Upper lobe of right lung (tissue), 1 donor: Measurements from ENCODE around the gene CLPTM1L. TPM values are rescaled to one million over a fixed set of nuclear protein-coding genes. Genes with fewer than 3 reads are reported as not detected.

Source experiments
- ATAC-seq: fragments of 200-7000 bp; cut with Tn5 transposase; one replicate; pipeline ENCODE4 v1.9.1; 2020; ENCODE audit warnings: mild to moderate bottlenecking, moderate library complexity
- DNase-seq: peaks from one replicate; pipeline ENCODE4 v3.0.0-alpha.2; 2020
- H3K27ac ChIP-seq: fragments of 200-600 bp; one replicate; pipeline ENCODE4 v1.8.0; 2022
- H3K27me3 ChIP-seq: fragments of 200-600 bp; one replicate; pipeline ENCODE4 v1.8.0; 2022; ENCODE audit warnings: mild to moderate bottlenecking
- H3K36me3 ChIP-seq: fragments of 200-600 bp; one replicate; pipeline ENCODE4 v1.8.0; 2022
- H3K4me1 ChIP-seq: fragments of 200-600 bp; one replicate; pipeline ENCODE4 v1.8.0; 2022
- H3K4me3 ChIP-seq: fragments of 200-600 bp; one replicate; pipeline ENCODE4 v1.8.0; 2022; ENCODE audit warnings: mild to moderate bottlenecking
- H3K9me3 ChIP-seq: fragments of 200-600 bp; one replicate; pipeline ENCODE4 v1.8.0; 2022
- intact Hi-C: fragments of 100-400 bp; cut with DNase I; formaldehyde crosslinking; loops from one replicate; pipeline ENCODE4 v1.11.0; 2022
- total RNA-seq: library from RNA; stranded (reverse); fragmentation: NEBNext Ultra II Directional; extraction: Animal tissue kit (Norgen Biotek cat#: 25700); gene quantifications from one replicate; pipeline ENCODE4 v1.2.1, GENCODE V29; 2021
- TF ChIP-seq, protein P1 (sequence below): fragments of 200-600 bp; IDR thresholded peaks from one replicate; pipeline ENCODE4 v1.8.0; 2022; ENCODE audit warnings: antibody characterized with exemption
- donor health status: DM: no; HTN: yes; CAD: no; lungs with severe emphysema.

The CLPTM1L gene
- total RNA-seq, 1 donor from 2014 or later: 153 TPM

DNA sequence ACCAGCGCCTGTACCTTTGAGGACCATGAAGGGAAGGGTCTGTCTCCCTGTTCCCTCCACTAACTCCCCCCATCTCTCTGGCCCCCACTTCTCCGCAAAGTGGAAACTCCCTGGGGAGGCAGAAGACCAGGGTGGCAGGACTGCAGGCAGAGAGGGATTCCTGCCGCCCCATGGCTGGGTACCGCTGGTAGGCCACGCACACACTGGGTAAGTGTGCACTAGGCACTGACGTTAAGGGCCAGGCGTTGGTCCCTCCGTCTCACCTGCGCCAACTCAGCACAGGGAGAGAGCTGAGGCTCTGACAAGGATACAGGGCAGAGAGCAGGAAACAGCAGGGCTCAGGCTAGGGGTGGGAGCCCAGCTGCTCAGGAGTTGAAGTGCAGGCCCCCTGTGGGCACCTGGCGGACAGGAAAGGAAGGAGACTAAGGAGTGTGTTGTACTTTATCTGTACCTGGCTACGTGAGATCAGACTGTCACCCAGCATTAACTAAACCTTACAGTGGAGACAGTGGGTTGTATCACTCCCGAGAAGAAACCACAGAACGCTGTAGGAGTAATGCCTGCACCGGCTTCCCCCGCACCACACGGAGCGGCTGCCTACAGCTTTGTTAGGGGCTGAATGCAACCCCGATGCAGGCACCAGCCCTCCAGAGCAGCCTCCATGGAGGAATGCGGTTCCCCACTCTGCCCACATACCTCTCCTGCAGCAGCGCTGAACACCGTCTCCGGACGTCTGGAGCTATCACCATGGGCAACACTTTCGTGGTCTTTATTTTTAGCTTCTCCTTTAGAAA is 34.2 kb upstream of the CLPTM1L start:
- no peaks in the 10 kb centered on the region for H3K4me1 ChIP-seq
- no peak for ATAC-seq

DNA sequence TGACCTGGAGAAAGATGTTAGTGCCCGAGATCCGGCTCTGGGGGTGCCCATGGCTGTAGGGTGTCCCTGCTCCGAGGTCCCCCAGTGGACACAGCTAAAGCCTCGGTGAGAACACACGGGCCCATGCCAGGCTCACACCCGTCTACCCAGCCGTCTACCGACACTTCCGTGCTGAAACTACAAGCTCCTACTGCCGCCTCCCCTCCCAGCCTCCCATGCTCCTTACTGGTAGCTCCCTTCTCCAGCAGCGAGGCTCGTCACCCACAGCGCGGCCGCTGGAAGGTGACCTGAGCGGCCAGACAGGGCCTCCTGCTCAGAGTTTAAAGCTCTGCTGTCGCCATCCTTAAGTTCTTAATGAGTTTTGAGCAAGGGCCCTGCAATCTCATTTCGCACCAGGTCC is 33.2 kb upstream of the CLPTM1L start:
- intact Hi-C loops: no loop called here
- ATAC-seq (no peak), DNase-seq (no peak)
- H3K27ac ChIP-seq: no peak overlapping the region
- TF ChIP-seq, protein P1, sequence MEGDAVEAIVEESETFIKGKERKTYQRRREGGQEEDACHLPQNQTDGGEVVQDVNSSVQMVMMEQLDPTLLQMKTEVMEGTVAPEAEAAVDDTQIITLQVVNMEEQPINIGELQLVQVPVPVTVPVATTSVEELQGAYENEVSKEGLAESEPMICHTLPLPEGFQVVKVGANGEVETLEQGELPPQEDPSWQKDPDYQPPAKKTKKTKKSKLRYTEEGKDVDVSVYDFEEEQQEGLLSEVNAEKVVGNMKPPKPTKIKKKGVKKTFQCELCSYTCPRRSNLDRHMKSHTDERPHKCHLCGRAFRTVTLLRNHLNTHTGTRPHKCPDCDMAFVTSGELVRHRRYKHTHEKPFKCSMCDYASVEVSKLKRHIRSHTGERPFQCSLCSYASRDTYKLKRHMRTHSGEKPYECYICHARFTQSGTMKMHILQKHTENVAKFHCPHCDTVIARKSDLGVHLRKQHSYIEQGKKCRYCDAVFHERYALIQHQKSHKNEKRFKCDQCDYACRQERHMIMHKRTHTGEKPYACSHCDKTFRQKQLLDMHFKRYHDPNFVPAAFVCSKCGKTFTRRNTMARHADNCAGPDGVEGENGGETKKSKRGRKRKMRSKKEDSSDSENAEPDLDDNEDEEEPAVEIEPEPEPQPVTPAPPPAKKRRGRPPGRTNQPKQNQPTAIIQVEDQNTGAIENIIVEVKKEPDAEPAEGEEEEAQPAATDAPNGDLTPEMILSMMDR: no peak
- no peak overlapping the region for H3K4me3 ChIP-seq
- no peaks in the 10 kb centered on the region for H3K36me3 ChIP-seq
- H3K27me3 ChIP-seq: no peaks in the 10 kb centered on the region
- no peaks in the 10 kb centered on the region for H3K4me1 ChIP-seq
- H3K9me3 ChIP-seq: no peaks in the 10 kb centered on the region

More for the DNA sequence above, 34.2 kb upstream of the CLPTM1L start:
- Histone ChIP-seq H3K27ac (no peak overlapping the region), H3K36me3 (no peaks in the 10 kb centered on the region), H3K9me3 (no peaks in the 10 kb centered on the region), H3K27me3 (no peaks in the 10 kb centered on the region), H3K4me3 (no peak overlapping the region)
- DNase-seq: no peak
- TF ChIP-seq, protein P1: no peak
- intact Hi-C loops: no loop called here

DNA sequence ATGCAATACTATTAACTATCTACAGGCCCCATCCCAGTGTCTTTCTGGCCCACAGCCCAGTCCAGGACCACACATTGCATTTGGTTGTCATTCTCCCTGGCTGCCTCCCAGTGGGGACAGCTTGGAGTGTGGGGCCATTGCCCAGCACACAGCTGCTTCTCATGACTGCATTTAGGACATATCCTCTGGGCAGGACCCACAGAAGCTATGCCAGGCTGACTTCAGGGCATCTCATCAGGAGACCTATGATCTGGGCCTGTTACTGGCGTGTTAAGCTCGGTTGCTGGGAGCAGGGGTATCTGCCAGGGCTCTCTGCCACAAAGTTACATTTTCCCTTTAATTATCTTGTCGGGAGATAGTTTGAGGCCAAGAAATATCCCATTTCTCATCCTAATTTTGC is 32.1 kb upstream of the CLPTM1L start:
- DNase-seq: no peak
- no peak overlapping the region for H3K4me3 ChIP-seq
- ATAC-seq: no peak
- H3K36me3 ChIP-seq: no peaks in the 10 kb centered on the region
- H3K27ac ChIP-seq: no peak overlapping the region
- no peaks in the 10 kb centered on the region for H3K4me1 ChIP-seq
- TF ChIP-seq, protein P1: no peak
- no peaks in the 10 kb centered on the region for H3K9me3 ChIP-seq
- H3K27me3 ChIP-seq: no peaks in the 10 kb centered on the region
- intact Hi-C loops: no loop called here

DNA sequence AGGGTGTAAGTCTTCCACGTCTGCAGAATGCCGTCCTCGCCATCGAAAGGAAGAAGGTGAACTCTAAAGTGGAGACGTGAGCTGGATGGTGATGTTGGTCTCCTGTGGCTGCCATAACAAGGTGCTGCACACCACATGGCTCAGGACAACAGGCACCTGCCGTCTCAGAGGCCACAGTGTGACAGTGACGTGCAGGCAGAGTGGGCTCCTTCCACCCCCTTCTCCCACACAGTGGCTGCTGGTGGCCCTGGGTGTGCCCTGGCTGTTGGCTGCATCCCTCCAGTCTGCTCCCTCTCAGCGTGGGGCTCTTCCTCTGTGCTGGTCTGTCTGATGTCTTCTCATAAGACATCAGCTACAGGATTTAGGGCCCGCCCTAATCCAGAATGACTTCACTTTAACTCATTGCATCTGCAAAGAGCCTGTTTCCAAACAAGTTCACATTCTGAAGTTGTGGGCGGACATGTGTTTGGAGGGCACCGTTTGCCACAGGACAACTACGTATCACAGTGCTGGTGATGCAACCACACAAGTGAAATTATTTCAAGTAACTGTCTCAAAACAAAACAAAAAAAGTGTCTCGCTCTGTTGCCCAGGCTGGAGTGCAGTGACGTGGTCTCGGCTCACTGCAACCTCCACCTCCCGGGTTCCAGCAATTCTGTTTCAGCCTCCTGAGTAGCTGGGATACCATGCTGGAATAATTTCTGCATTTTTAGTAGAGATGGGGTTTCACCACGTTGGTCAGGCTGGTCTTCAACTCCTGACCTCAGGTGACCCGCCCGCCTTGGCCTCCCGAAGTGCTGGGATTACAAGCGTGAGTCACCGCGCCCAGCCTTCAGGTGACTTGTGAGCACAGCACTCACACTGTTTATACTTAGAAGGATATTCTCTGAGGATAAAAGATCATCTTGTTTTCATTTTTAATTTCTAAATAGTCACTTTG is 31.2 kb upstream of the CLPTM1L start:
- Histone ChIP-seq H3K27me3 (no peaks in the 10 kb centered on the region), H3K4me3 (no peak overlapping the region), H3K9me3 (no peaks in the 10 kb centered on the region), H3K36me3 (no peaks in the 10 kb centered on the region), H3K27ac (no peak overlapping the region), H3K4me1 (no peaks in the 10 kb centered on the region)
- TF ChIP-seq, protein P1: no peak
- no peak for ATAC-seq
- no peak for DNase-seq
- intact Hi-C loops: no loop called here

DNA sequence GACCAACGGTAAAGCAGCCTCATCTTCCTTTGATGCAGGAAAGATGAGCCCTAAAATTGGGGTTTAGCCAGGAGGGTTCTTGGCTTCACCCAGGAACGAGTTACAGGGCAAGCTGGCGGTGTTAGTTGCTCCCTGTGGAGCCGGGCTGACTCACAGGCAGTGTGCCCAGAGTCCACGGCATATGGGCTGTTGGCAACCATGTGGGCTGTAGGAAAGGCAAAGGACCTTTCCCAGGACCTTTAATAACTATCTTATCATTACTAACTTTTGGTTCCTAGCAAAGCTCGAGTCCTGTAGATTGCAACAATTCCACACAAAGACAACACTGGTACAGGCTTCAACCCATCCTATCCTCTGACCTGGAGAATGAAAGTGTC is 29.8 kb upstream of the CLPTM1L start:
- Histone ChIP-seq H3K4me3 (no peak overlapping the region), H3K9me3 (no peaks in the 10 kb centered on the region), H3K27ac (no peak overlapping the region), H3K36me3 (no peaks in the 10 kb centered on the region), H3K27me3 (no peaks in the 10 kb centered on the region), H3K4me1 (no peaks in the 10 kb centered on the region)
- TF ChIP-seq, protein P1: no peak
- no peak for ATAC-seq
- intact Hi-C loops: no loop called here
- no peak for DNase-seq
